ENCODE data around the gene CDH19. TPM values are rescaled to one million over a fixed set of nuclear protein-coding genes. Genes with fewer than 3 reads are reported as not detected.
"Not testable (repeated sequence)": the region's sequence is repeated elsewhere in the genome, so short reads cannot be mapped to it uniquely, and the experiment has no call there.

The CDH19 gene
- total RNA-seq, 1 donor: not detected

GRCh38 chr18:66497351-66497750, 106.5 kb downstream of the CDH19 start:
- no peaks in the 10 kb centered on the region for H3K36me3 ChIP-seq (ENCODE audit: insufficient read depth, low read length)
- no peaks in the 10 kb centered on the region for H4K20me1 ChIP-seq (ENCODE audit: insufficient read depth, low read length)
- no peak overlapping the region for H3K27ac ChIP-seq (ENCODE audit: low read depth, low read length)
- H3K9me3 ChIP-seq (ENCODE audit: low read depth, low read length): peaks cover 3% of the 10 kb centered on the region
- H3K27me3 ChIP-seq (ENCODE audit: insufficient read depth, low read length): no peaks in the 10 kb centered on the region
- H3K79me2 ChIP-seq (ENCODE audit: insufficient read depth, low read length): no peaks in the 10 kb centered on the region
- TF ChIP-seq CTCF (IDR thresholded peaks at IDR 0.05; ENCODE audit: extremely low read depth, low read depth, low read length): no peak
- no peak overlapping the region for H3K4me3 ChIP-seq (ENCODE audit: insufficient read depth, low read length)
- no peak overlapping the region for H2AFZ ChIP-seq (ENCODE audit: low read length)
- DNase-seq (ENCODE audit: insufficient read length, low spot score, missing footprints): no peak
- H3K4me1 ChIP-seq (ENCODE audit: insufficient read depth, low read length): no peaks in the 10 kb centered on the region
- no peak overlapping the region for H3K4me2 ChIP-seq (ENCODE audit: insufficient read depth, low read length)

GRCh38 chr18:66495844-66496243, 108.0 kb downstream of the CDH19 start:
- H4K20me1 ChIP-seq (ENCODE audit: insufficient read depth, low read length): no peaks in the 10 kb centered on the region
- no peaks in the 10 kb centered on the region for H3K36me3 ChIP-seq (ENCODE audit: insufficient read depth, low read length)
- H3K4me1 ChIP-seq (ENCODE audit: insufficient read depth, low read length): no peaks in the 10 kb centered on the region

GRCh38 chr18:66473882-66474281, 130.0 kb downstream of the CDH19 start:
- Histone ChIP-seq H3K27ac (ENCODE audit: low read depth, low read length) (no peak overlapping the region), H3K79me2 (ENCODE audit: insufficient read depth, low read length) (no peaks in the 10 kb centered on the region), H3K4me2 (ENCODE audit: insufficient read depth, low read length) (no peak overlapping the region), H2AFZ (ENCODE audit: low read length) (no peak overlapping the region), H3K4me3 (ENCODE audit: insufficient read depth, low read length) (no peak overlapping the region), H3K9me3 (ENCODE audit: low read depth, low read length) (no peaks in the 10 kb centered on the region), H4K20me1 (ENCODE audit: insufficient read depth, low read length) (no peaks in the 10 kb centered on the region), H3K4me1 (ENCODE audit: insufficient read depth, low read length) (no peaks in the 10 kb centered on the region), H3K27me3 (ENCODE audit: insufficient read depth, low read length) (no peaks in the 10 kb centered on the region), H3K36me3 (ENCODE audit: insufficient read depth, low read length) (no peaks in the 10 kb centered on the region)
- TF ChIP-seq CTCF (IDR thresholded peaks at IDR 0.05; ENCODE audit: extremely low read depth, low read depth, low read length): no peak
- DNase-seq (ENCODE audit: insufficient read length, low spot score, missing footprints): no peak

More at GRCh38 chr18:66495844-66496243, 108.0 kb downstream of the CDH19 start:
- Histone ChIP-seq H3K9me3 (ENCODE audit: low read depth, low read length) (peaks cover 3% of the 10 kb centered on the region), H3K27me3 (ENCODE audit: insufficient read depth, low read length) (no peaks in the 10 kb centered on the region), H2AFZ (ENCODE audit: low read length) (no peak overlapping the region), H3K4me3 (ENCODE audit: insufficient read depth, low read length) (no peak overlapping the region), H3K4me2 (ENCODE audit: insufficient read depth, low read length) (no peak overlapping the region), H3K27ac (ENCODE audit: low read depth, low read length) (no peak overlapping the region), H3K79me2 (ENCODE audit: insufficient read depth, low read length) (no peaks in the 10 kb centered on the region)
- no peak for DNase-seq (ENCODE audit: insufficient read length, low spot score, missing footprints)
- no peak for TF ChIP-seq CTCF (IDR thresholded peaks at IDR 0.05; ENCODE audit: extremely low read depth, low read depth, low read length)

DNA sequence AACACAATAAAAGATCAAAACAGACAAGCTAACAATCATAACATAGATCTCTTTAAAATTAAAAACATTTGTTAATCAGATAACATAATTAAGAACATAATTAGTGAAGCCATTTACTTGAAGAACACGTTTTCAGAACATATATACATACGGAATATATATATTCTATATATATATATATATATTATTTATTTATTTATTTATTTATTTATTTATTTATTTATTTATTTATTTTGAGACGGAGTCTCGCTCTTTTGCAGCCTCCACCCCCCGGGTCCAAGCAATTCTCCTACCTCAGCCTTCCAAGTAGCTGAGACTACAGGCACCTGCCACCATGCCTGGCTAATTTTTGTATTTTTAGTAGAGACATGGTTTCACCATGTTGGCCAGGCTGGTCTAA, 137.7 kb downstream of the CDH19 start:
- H2AFZ ChIP-seq (ENCODE audit: low read length); H4K20me1 ChIP-seq (ENCODE audit: insufficient read depth, low read length); H3K79me2 ChIP-seq (ENCODE audit: insufficient read depth, low read length); DNase-seq (ENCODE audit: insufficient read length, low spot score, missing footprints); H3K4me1 ChIP-seq (ENCODE audit: insufficient read depth, low read length); H3K27ac ChIP-seq (ENCODE audit: low read depth, low read length); H3K9me3 ChIP-seq (ENCODE audit: low read depth, low read length); H3K4me2 ChIP-seq (ENCODE audit: insufficient read depth, low read length); H3K4me3 ChIP-seq (ENCODE audit: insufficient read depth, low read length); H3K36me3 ChIP-seq (ENCODE audit: insufficient read depth, low read length); H3K27me3 ChIP-seq (ENCODE audit: insufficient read depth, low read length): not testable (repeated sequence)
